HCT116 (cell line): Measurements from ENCODE around the gene SLC5A1. TPM values are rescaled to one million over a fixed set of nuclear protein-coding genes. Genes with fewer than 3 reads are reported as not detected.

Experiments used
- ATAC-seq: fragments of 200-7000 bp; cut with Tn5 transposase; 2 replicates; pipeline ENCODE4 v1.9.1; 2020; ENCODE audit warnings: mild to moderate bottlenecking, moderate library complexity
- BruUV-seq: library from RNA; stranded (reverse); fragments of 400-500 nt; replicated peaks from 2 replicates; lab custom pipeline; 2021; lab: Mats Ljungman, UMichigan
- CTCF ChIA-PET: fragments of 300-600 bp; sonication (Branson Sonifier 250); formaldehyde crosslinking; loops from one replicate; lab custom pipeline; 2021; ENCODE audit warnings: antibody characterized with exemption; lab: Charles Lee
- POLR2A ChIA-PET: fragments of 300-600, 350-600 bp; sonication (Branson Sonifier 250); formaldehyde crosslinking; loops from one replicate; lab custom pipeline; 2021; ENCODE audit warnings: antibody characterized with exemption; lab: Charles Lee
- RAD21 ChIA-PET, 2 experiments: fragments of 300-600 bp; sonication (Branson Sonifier 250); formaldehyde crosslinking; loops; one replicate each; lab custom pipeline; 2023; ENCODE audit warnings: low total read pairs in 2 of 2; ENCODE audit not compliant: uncharacterized antibody in 2 of 2, unreplicated experiment in 2 of 2, low non-redundant PET in 1 of 2; lab: Charles Lee
- DNase-seq: peaks from one replicate; pipeline ENCODE4 v3.0.0-alpha.2; 2010; ENCODE audit warnings: low read depth, low spot score
- H2AFZ ChIP-seq: fragments of 200-600 bp; shearing (Covaris generic), sonication (generic); 2 replicates; pipeline ENCODE4 v1.6.1; 2017; ENCODE audit warnings: low read depth, mixed run types, mixed read lengths, antibody characterized with exemption, low read length; ENCODE audit not compliant: poor library complexity, severe bottlenecking
- H3K27ac ChIP-seq: 2 replicates; pipeline ENCODE4 v1.5.1; 2012; ENCODE audit warnings: low read depth, low read length
- H3K27me3 ChIP-seq: fragments of 200-600 bp; sonication (generic); 2 replicates; pipeline ENCODE4 v1.6.1; 2016; ENCODE audit warnings: mixed run types, low read length, mixed read lengths; ENCODE audit not compliant: insufficient read depth
- H3K36me3 ChIP-seq, 2 experiments: fragments of 200-500 bp in 1 of 2; fragments of 200-600 bp in 1 of 2; sonication (Bioruptor generic) in 1 of 2; sonication (generic) in 1 of 2; 2 replicates each; pipeline versions ENCODE4 v1.5.1 to v1.6.1; 2014 to 2016; ENCODE audit warnings: low read length in 2 of 2, inconsistent platforms in 1 of 2, mixed read lengths in 1 of 2, mixed run types in 1 of 2; ENCODE audit not compliant: insufficient read depth in 2 of 2, control insufficient read depth in 1 of 2
- H3K4me1 ChIP-seq, 2 experiments: fragments of 200-600 bp in 1 of 2; sonication (generic) in 1 of 2; 2 replicates each; pipeline versions ENCODE4 v1.5.1 to v1.6.1; 2012 to 2017; ENCODE audit warnings: low read length in 2 of 2, inconsistent platforms in 1 of 2, mild to moderate bottlenecking in 1 of 2, mixed read lengths in 1 of 2, mixed run types in 1 of 2, moderate library complexity in 1 of 2; ENCODE audit not compliant: insufficient read depth in 2 of 2, control insufficient read depth in 1 of 2
- H3K4me2 ChIP-seq: fragments of 200-600 bp; sonication (generic); 2 replicates; pipeline ENCODE4 v1.6.1; 2017; ENCODE audit warnings: mixed run types, low read length, mixed read lengths
- H3K4me3 ChIP-seq, 2 experiments: fragments of 200-600 bp in 1 of 2; sonication (generic) in 1 of 2; replicated peaks in 1 of 2; 2 replicates each; pipeline ENCODE4 v1.5.1; 2011 to 2016; ENCODE audit warnings: low read length in 2 of 2, control low read depth in 1 of 2, low read depth in 1 of 2, mild to moderate bottlenecking in 1 of 2, mixed read lengths in 1 of 2, mixed run types in 1 of 2
- H3K79me2 ChIP-seq: fragments of 200-600 bp; sonication (generic); 2 replicates; pipeline ENCODE4 v1.6.1; 2017; ENCODE audit warnings: mild to moderate bottlenecking, mixed run types, low read length, moderate library complexity, mixed read lengths; ENCODE audit not compliant: insufficient read depth
- H3K9ac ChIP-seq: fragments of 200-600 bp; sonication (generic); 2 replicates; pipeline ENCODE4 v1.6.1; 2016; ENCODE audit warnings: low read length, mixed read lengths
- H3K9me2 ChIP-seq: fragments of 200-600 bp; sonication (generic), shearing (Covaris generic); 2 replicates; pipeline ENCODE4 v1.6.1; 2017; ENCODE audit warnings: mixed run types, mild to moderate bottlenecking, moderate library complexity; ENCODE audit not compliant: insufficient read depth
- H3K9me3 ChIP-seq, 2 experiments: fragments of 200-500 bp in 1 of 2; fragments of 200-600 bp in 1 of 2; sonication (Bioruptor generic) in 1 of 2; sonication (generic) in 1 of 2; 2 replicates each; pipeline ENCODE4 v1.6.1; 2014 to 2017; ENCODE audit warnings: low read length in 2 of 2, mixed read lengths in 2 of 2, inconsistent platforms in 1 of 2, low read depth in 1 of 2, mild to moderate bottlenecking in 1 of 2, mixed run types in 1 of 2, moderate library complexity in 1 of 2; ENCODE audit not compliant: control insufficient read depth in 1 of 2, insufficient read depth in 1 of 2
- H4K20me1 ChIP-seq: fragments of 200-600 bp; sonication (generic), shearing (Covaris generic); 2 replicates; pipeline ENCODE4 v1.6.1; 2017; ENCODE audit warnings: mixed run types, mild to moderate bottlenecking, moderate library complexity; ENCODE audit not compliant: insufficient read depth
- CEBPB ChIP-seq: IDR thresholded peaks from 2 replicates; pipeline ENCODE4 v1.6.1; 2012; ENCODE audit warnings: low read depth
- CTCF ChIP-seq, 3 experiments: fragments of 200-600 bp in 1 of 3; sonication (generic) in 1 of 3; IDR thresholded peaks in 2 of 3; conservative IDR thresholded peaks in 1 of 3; 2 replicates each; pipeline ENCODE4 v1.5.1; 2012 to 2017; ENCODE audit warnings: low read depth in 2 of 3, low read length in 2 of 3, antibody characterized with exemption in 1 of 3, borderline replicate concordance in 1 of 3, control low read depth in 1 of 3, mild to moderate bottlenecking in 1 of 3, mixed read lengths in 1 of 3, mixed run types in 1 of 3, moderate library complexity in 1 of 3; ENCODE audit not compliant: insufficient read depth in 1 of 3
- EZH2 ChIP-seq: fragments of 200-600 bp; sonication (generic); IDR thresholded peaks from 2 replicates; pipeline ENCODE4 v1.6.1; 2017; ENCODE audit warnings: antibody characterized with exemption, mixed run types
- EZH2phosphoT487 ChIP-seq: fragments of 200-600 bp; IDR thresholded peaks from 2 replicates; pipeline ENCODE4 v1.6.1; 2018; ENCODE audit warnings: antibody characterized with exemption, borderline replicate concordance
- MAX ChIP-seq: IDR thresholded peaks from 2 replicates; pipeline ENCODE4 v1.6.1; 2012
- POLR2A ChIP-seq: IDR thresholded peaks from 2 replicates; pipeline ENCODE4 v1.7.0; 2011; ENCODE audit warnings: borderline replicate concordance; ENCODE audit not compliant: insufficient read depth, insufficient read length; ENCODE audit errors: extremely low read depth
- RAD21 ChIP-seq: IDR thresholded peaks from 2 replicates; pipeline ENCODE4 v1.6.1; 2012; ENCODE audit warnings: low read depth, mild to moderate bottlenecking
- REST ChIP-seq: IDR thresholded peaks from 2 replicates; pipeline ENCODE4 v1.6.1; 2012; ENCODE audit warnings: low read depth
- SP1 ChIP-seq: IDR thresholded peaks from 2 replicates; pipeline ENCODE4 v1.6.1; 2012; ENCODE audit warnings: low read depth
- SRF ChIP-seq: IDR thresholded peaks from 2 replicates; pipeline ENCODE4 v1.6.1; 2012; ENCODE audit warnings: low read depth
- intact Hi-C: fragments of 100-400 bp; cut with micrococcal nuclease; formaldehyde crosslinking; loops from 2 replicates; pipeline ENCODE4 v1.10.0; 2022
- total RNA-seq: library from RNA; stranded (reverse); gene quantifications from one replicate; pipeline ENCODE4 v1.2.1, GENCODE V29; 2021; ENCODE audit not compliant: unreplicated experiment

SLC5A1 gene
- total RNA-seq, 1 experiment from 2014 or later, result 0.32 TPM

GRCh38 chr22:32103658-32104315, 60.7 kb downstream of the SLC5A1 start:
- BruUV-seq, result no TSS peak
- peaks cover 40% of the 10 kb centered on the region for H3K27me3 ChIP-seq
- ChIA-PET POLR2A (no interaction called here), RAD21 (interaction anchor here in 1 of 2 experiments (0.8 kb wide), 1 partner anchor 162 kb away, joined by 3 read pairs; no protein-coding TSS in a partner anchor), CTCF (interaction anchor here (0.8 to 1.1 kb wide), 3 partner anchors 162 to 274 kb away, joined by 3 to 10 read pairs (median 3); no protein-coding TSS in a partner anchor)
- peak; percentile 65 for TF ChIP-seq RAD21
- no peak for TF ChIP-seq MAX
- TF ChIP-seq CTCF (IDR thresholded peaks at IDR 0.05 in 2 of 3, conservative IDR thresholded peaks at IDR 0.05 in 1 of 3; ENCODE audit: borderline replicate concordance in 1 of 3, insufficient read depth in 1 of 3, low read depth in 2 of 3, low read length in 2 of 3), result peak; percentile 5 to 56 (median 54); a peak in 4 of 6 replicates
- TF ChIP-seq SP1, result no peak
- no peaks in the 10 kb centered on the region for H3K36me3 ChIP-seq
- no peak overlapping the region for H3K4me2 ChIP-seq
- intact Hi-C loops, result loop anchor here (1.0 to 10.0 kb wide), 5 partner anchors 163 to 371 kb away; partner anchors contain the start of gene FBXO7
- no peaks in the 10 kb centered on the region for H3K4me1 ChIP-seq
- no peak for ATAC-seq
- H4K20me1 ChIP-seq, result no peaks in the 10 kb centered on the region
- H3K9me2 ChIP-seq, result no peaks in the 10 kb centered on the region
- H3K27ac ChIP-seq, result no peak overlapping the region
- H3K9ac ChIP-seq, result no peak overlapping the region
- no peaks in the 10 kb centered on the region for H3K9me3 ChIP-seq
- no peak overlapping the region for H3K4me3 ChIP-seq
- peak; percentile 15 for DNase-seq
- H3K79me2 ChIP-seq, result no peaks in the 10 kb centered on the region
- H2AFZ ChIP-seq, result no peak overlapping the region

GRCh38 chr22:32106930-32107329, 63.9 kb downstream of the SLC5A1 start:
- Histone ChIP-seq H3K4me2 (no peak overlapping the region), H3K27me3 (peaks cover 47% of the 10 kb centered on the region; the same call in 1 of the 2 replicates), H3K9me3 (no peaks in the 10 kb centered on the region), H3K9me2 (no peaks in the 10 kb centered on the region), H4K20me1 (no peaks in the 10 kb centered on the region), H3K27ac (no peak overlapping the region), H3K4me1 (no peaks in the 10 kb centered on the region), H3K36me3 (no peaks in the 10 kb centered on the region), H2AFZ (no peak overlapping the region), H3K4me3 (no peak overlapping the region), H3K79me2 (no peaks in the 10 kb centered on the region)
- CTCF ChIA-PET, result no interaction called here
- DNase-seq (no peak), ATAC-seq (no peak)
- intact Hi-C loops, result loop anchor here (10.0 kb wide), 1 partner anchor 368 kb away; the partner anchor contains the start of gene FBXO7
- BruUV-seq, result no TSS peak
- RAD21 ChIA-PET, result no interaction called here
- TF ChIP-seq EZH2phosphoT487 (no peak), CTCF (IDR thresholded peaks at IDR 0.05 in 2 of 3, conservative IDR thresholded peaks at IDR 0.05 in 1 of 3; ENCODE audit: borderline replicate concordance in 1 of 3, insufficient read depth in 1 of 3, low read depth in 2 of 3, low read length in 2 of 3) (no peak), CEBPB (no peak), REST (peak; percentile 87), SRF (no peak), EZH2 (no peak), POLR2A (no peak)
- TF ChIP-seq, all 23 proteins: peak for 1
- H3K9ac ChIP-seq, result no peak overlapping the region
- POLR2A ChIA-PET, result no interaction called here
